Neuronal stem cell (in vitro differentiated cells): ENCODE data around the gene DHCR7.
A peak's percentile ranks its signal among the peaks of the same experiment; 100 is the strongest.

ENCODE experiments used
- DNase-seq: peaks from one replicate; pipeline ENCODE4 v3.0.0-alpha.2; 2013; ENCODE audit warnings: low spot score
- H2AFZ ChIP-seq: one replicate; pipeline ENCODE4 v1.6.1; 2013; ENCODE audit warnings: mild to moderate bottlenecking, low read length, inconsistent platforms
- H2AK5ac ChIP-seq: 2 replicates; pipeline ENCODE4 v1.6.1; 2013; ENCODE audit warnings: low read depth, mild to moderate bottlenecking, inconsistent platforms, low read length, moderate library complexity, mixed read lengths
- H2BK120ac ChIP-seq: 2 replicates; pipeline ENCODE4 v1.6.1; 2013; ENCODE audit warnings: low read depth, mild to moderate bottlenecking, inconsistent platforms, low read length, moderate library complexity, mixed read lengths
- H2BK12ac ChIP-seq: one replicate; pipeline ENCODE4 v1.6.1; 2013; ENCODE audit warnings: low read length, inconsistent platforms
- H2BK15ac ChIP-seq: 2 replicates; pipeline ENCODE4 v1.6.1; 2013; ENCODE audit warnings: mild to moderate bottlenecking, low read length, inconsistent platforms, mixed read lengths
- H2BK5ac ChIP-seq: one replicate; pipeline ENCODE4 v1.6.1; 2013; ENCODE audit warnings: inconsistent platforms, mild to moderate bottlenecking, low read length, moderate library complexity
- H3K14ac ChIP-seq: one replicate; pipeline ENCODE4 v1.6.1; 2013; ENCODE audit warnings: low read length, inconsistent platforms
- H3K18ac ChIP-seq: 2 replicates; pipeline ENCODE4 v1.6.1; 2013; ENCODE audit warnings: low read length, inconsistent platforms
- H3K23ac ChIP-seq: 2 replicates; pipeline ENCODE4 v1.6.1; 2013; ENCODE audit warnings: low read depth, mild to moderate bottlenecking, mixed read lengths, low read length, inconsistent platforms; ENCODE audit not compliant: poor library complexity
- H3K27ac ChIP-seq: replicated peaks from 3 replicates; pipeline ENCODE4 v1.5.1; 2013; ENCODE audit warnings: low read length, inconsistent platforms
- H3K27me3 ChIP-seq, 3 experiments: 2 replicates each; pipeline ENCODE4 v1.6.1; 2013; ENCODE audit warnings: low read length in 3 of 3, mild to moderate bottlenecking in 2 of 3, inconsistent platforms in 1 of 3, low read depth in 1 of 3, mixed read lengths in 1 of 3, moderate library complexity in 1 of 3; ENCODE audit not compliant: control insufficient read depth in 3 of 3, insufficient read depth in 3 of 3
- H3K36me3 ChIP-seq, 2 donors: replicated peaks in 1 of 2; 2 replicates each; pipeline ENCODE4 v1.6.1; 2013; ENCODE audit warnings: low read length in 2 of 2; ENCODE audit not compliant: control insufficient read depth in 2 of 2, insufficient read depth in 2 of 2
- H3K4ac ChIP-seq: 2 replicates; pipeline ENCODE4 v1.6.1; 2013; ENCODE audit warnings: inconsistent platforms, mild to moderate bottlenecking, low read length, moderate library complexity
- H3K4me1 ChIP-seq, 2 donors: 1 replicate in 1 of 2; 2 replicates in 1 of 2; pipeline ENCODE4 v1.6.1; 2013; ENCODE audit warnings: low read length in 2 of 2, low read depth in 1 of 2; ENCODE audit not compliant: control insufficient read depth in 2 of 2, insufficient read depth in 1 of 2
- H3K4me2 ChIP-seq: one replicate; pipeline ENCODE4 v1.6.1; 2013; ENCODE audit warnings: mild to moderate bottlenecking, low read length, inconsistent platforms; ENCODE audit not compliant: insufficient read depth, poor library complexity, severe bottlenecking
- H3K4me3 ChIP-seq, 2 donors: 2 replicates each; pipeline ENCODE4 v1.5.1; 2013; ENCODE audit warnings: low read length in 2 of 2, mild to moderate bottlenecking in 2 of 2, inconsistent platforms in 1 of 2, moderate library complexity in 1 of 2
- H3K79me1 ChIP-seq: one replicate; pipeline ENCODE4 v1.6.1; 2013; ENCODE audit warnings: low read depth, mild to moderate bottlenecking, inconsistent platforms, low read length, moderate library complexity
- H3K9ac ChIP-seq: one replicate; pipeline ENCODE4 v1.6.1; 2013; ENCODE audit warnings: mild to moderate bottlenecking, low read depth, low read length, inconsistent platforms; ENCODE audit not compliant: poor library complexity
- H3K9me3 ChIP-seq, 2 donors: replicated peaks in 1 of 2; 2 replicates each; pipeline versions ENCODE3 to v1.6.1; 2013; ENCODE audit warnings: low read length in 2 of 2, mild to moderate bottlenecking in 2 of 2, inconsistent platforms in 1 of 2, low read depth in 1 of 2, mixed read lengths in 1 of 2, moderate library complexity in 1 of 2; ENCODE audit not compliant: control insufficient read depth in 2 of 2, insufficient read depth in 1 of 2
- H4K8ac ChIP-seq: one replicate; pipeline ENCODE4 v1.6.1; 2013; ENCODE audit warnings: low read depth, mild to moderate bottlenecking, inconsistent platforms, low read length, moderate library complexity
- H4K91ac ChIP-seq: one replicate; pipeline ENCODE4 v1.6.1; 2013; ENCODE audit warnings: low read length, low read depth, mild to moderate bottlenecking, inconsistent platforms; ENCODE audit not compliant: poor library complexity
- WGBS, 2 donors: extraction: QIAGEN DNeasy Blood & Tissue Kit; methylation state at CpG; one replicate each; pipeline ENCODE4 v1.1.7; 2013; ENCODE audit warnings: missing lambda C conversion rate in 2 of 2, mixed read lengths in 1 of 2; ENCODE audit not compliant: insufficient read length in 2 of 2, insufficient replicate concordance in 1 of 2; ENCODE audit errors: extremely low coverage in 2 of 2; 5-methylcytosine and 5-hydroxymethylcytosine counted together

DHCR7 gene

DNA sequence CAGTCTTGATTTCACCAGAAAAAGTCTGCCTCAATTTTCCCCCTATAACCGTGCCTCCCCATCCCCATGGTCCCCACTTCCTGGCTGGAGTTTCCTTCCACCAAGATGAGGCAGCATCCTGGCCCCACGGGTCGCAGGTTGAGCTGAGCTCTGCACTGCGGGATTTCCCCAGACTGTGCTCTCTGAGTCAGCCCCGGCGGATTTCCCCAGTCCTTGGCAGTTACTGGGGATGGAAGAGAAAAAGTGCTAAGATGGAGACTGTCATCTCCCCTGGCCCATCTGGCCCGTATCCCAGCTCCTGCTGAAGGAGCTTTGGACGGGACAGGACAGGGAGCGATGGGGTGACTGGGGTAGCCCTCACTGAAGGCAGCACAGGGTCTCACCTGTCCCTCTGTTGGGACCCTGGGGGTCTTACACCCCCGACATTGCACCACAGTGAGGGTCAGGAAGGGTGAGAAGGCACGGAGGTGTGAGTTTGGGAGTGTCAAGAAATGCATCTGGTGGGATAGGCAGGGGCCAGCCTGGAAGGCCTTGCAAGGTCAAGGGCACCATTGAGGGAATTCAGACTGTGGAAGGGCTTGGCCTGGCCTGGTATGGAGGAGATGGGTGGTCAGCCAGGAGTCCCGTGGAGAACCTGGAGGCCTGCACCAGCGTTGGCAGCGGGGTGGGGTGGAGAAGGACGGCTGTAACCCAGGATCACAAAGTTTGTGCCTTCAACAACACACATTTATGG lies 41.3 kb upstream of the DHCR7 start:
- Histone ChIP-seq H3K4me2 (no peak overlapping the region), H2AFZ (no peak overlapping the region), H3K4ac (no peak overlapping the region), H3K79me1 (peaks cover 4% of the 10 kb centered on the region), H3K9ac (no peak overlapping the region), H3K23ac (no peak overlapping the region), H2BK120ac (no peak overlapping the region), H3K36me3 (peaks cover 20 to 57% of the 10 kb centered on the region in 2 donors), H3K27ac (no peak overlapping the region), H2BK5ac (no peak overlapping the region), H2BK15ac (no peak overlapping the region), H3K4me3 (no peak overlapping the region), H3K14ac (no peak overlapping the region), H3K18ac (no peak overlapping the region), H2AK5ac (peak overlapping the region; percentile 14), H3K4me1 (peaks cover 4 to 10% of the 10 kb centered on the region in 2 donors), H4K8ac (no peak overlapping the region), H2BK12ac (no peak overlapping the region), H3K27me3 (no peaks in the 10 kb centered on the region), H3K9me3 (peaks cover 0 to 2% of the 10 kb centered on the region in 2 donors), H4K91ac (no peak overlapping the region)
- WGBS, 2 donors = no CpG with 5 or more reads among the region's 15 CpGs
- DNase-seq = no peak

DNA sequence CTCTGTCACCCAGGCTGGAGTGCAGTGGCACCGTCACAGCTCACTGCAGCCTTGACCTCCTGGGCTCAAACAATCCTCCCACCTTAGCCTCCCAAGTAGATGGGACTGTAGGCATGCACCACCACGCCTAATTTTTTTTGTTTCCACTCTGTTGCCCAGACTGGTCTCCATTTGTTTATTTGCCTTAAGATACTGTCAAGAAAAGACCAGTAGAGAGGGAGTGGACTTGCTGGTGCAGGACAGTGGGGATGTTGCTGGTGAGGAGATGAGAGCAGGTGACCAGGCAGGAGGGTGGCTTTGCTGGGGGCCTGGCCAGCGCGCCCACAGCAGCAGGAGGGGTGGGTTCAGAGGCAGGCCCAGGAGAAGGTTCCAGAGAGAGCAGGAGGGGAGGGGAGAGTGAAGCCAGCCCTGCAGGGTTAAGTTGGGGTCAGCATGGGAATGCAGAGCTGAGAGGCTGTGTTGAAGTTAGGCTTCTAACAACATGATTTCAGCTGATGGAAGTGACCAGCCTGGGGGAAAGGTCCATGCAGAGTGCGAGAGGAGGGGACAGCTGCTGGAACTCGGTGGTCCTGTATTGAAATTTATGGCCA lies 40.6 kb upstream of the DHCR7 start:
- Histone ChIP-seq H3K4me2 (no peak overlapping the region), H2BK120ac (no peak overlapping the region), H3K9me3 (peaks cover 0 to 4% of the 10 kb centered on the region in 2 donors), H3K36me3 (peaks cover 27 to 58% of the 10 kb centered on the region in 2 donors), H2BK12ac (no peak overlapping the region), H4K8ac (no peak overlapping the region), H3K9ac (no peak overlapping the region), H3K14ac (no peak overlapping the region), H3K27me3 (no peaks in the 10 kb centered on the region), H3K18ac (peak overlapping the region; percentile 19), H4K91ac (no peak overlapping the region), H3K4me3 (no peak overlapping the region), H3K4me1 (peaks cover 4 to 10% of the 10 kb centered on the region in 2 donors), H3K27ac (no peak overlapping the region), H2AFZ (no peak overlapping the region), H3K79me1 (peaks cover 4% of the 10 kb centered on the region), H2BK15ac (no peak overlapping the region), H3K23ac (no peak overlapping the region), H3K4ac (no peak overlapping the region), H2AK5ac (no peak overlapping the region), H2BK5ac (peak overlapping the region; percentile 79)
- no peak for DNase-seq
- no CpG with 5 or more reads among the region's 6 CpGs for WGBS, 2 donors

- no peak overlapping the region for H3K4me2 ChIP-seq
- no peak overlapping the region for H2BK5ac ChIP-seq
- no CpG with 5 or more reads among the region's 1 CpG for WGBS, 2 donors
- H3K9me3 ChIP-seq = peaks cover 0 to 7% of the 10 kb centered on the region in 2 donors
- no peak overlapping the region for H3K27ac ChIP-seq
- H3K14ac ChIP-seq = no peak overlapping the region
- no peak overlapping the region for H4K91ac ChIP-seq
- no peak overlapping the region for H3K18ac ChIP-seq
- no peak overlapping the region for H2BK120ac ChIP-seq
- H2AK5ac ChIP-seq = no peak overlapping the region
- no peaks in the 10 kb centered on the region for H3K79me1 ChIP-seq
- peak overlapping the region in 1 of 2 donors; percentile 40 for H3K4me3 ChIP-seq
- H2BK12ac ChIP-seq = no peak overlapping the region
- no peak overlapping the region for H3K23ac ChIP-seq
- peak overlapping the region; percentile 84 for H4K8ac ChIP-seq
- no peak overlapping the region for H3K4ac ChIP-seq
- no peak for DNase-seq
- H3K27me3 ChIP-seq = no peaks in the 10 kb centered on the region
- H2AFZ ChIP-seq = no peak overlapping the region
- no peak overlapping the region for H2BK15ac ChIP-seq
- peaks cover 28 to 61% of the 10 kb centered on the region in 2 donors for H3K36me3 ChIP-seq
- H3K9ac ChIP-seq = no peak overlapping the region
- H3K4me1 ChIP-seq = peaks cover 4 to 10% of the 10 kb centered on the region in 2 donors
These were observed 38.1 kb upstream of the DHCR7 start for GRCh38 chr11:71486320-71486719.

GRCh38 chr11:71485466-71485865 lies 37.3 kb upstream of the DHCR7 start:
- Histone ChIP-seq H3K36me3 (peaks cover 24 to 59% of the 10 kb centered on the region in 2 donors), H3K23ac (no peak overlapping the region), H3K27me3 (no peaks in the 10 kb centered on the region), H3K9ac (no peak overlapping the region), H3K14ac (no peak overlapping the region), H2AFZ (no peak overlapping the region), H3K4me3 (no peak overlapping the region), H3K9me3 (peaks cover 0 to 7% of the 10 kb centered on the region in 2 donors), H3K4ac (no peak overlapping the region), H3K18ac (no peak overlapping the region), H3K4me2 (no peak overlapping the region), H2BK120ac (no peak overlapping the region), H3K79me1 (no peaks in the 10 kb centered on the region), H2AK5ac (no peak overlapping the region), H2BK5ac (no peak overlapping the region), H2BK12ac (no peak overlapping the region), H3K4me1 (peaks cover 4 to 10% of the 10 kb centered on the region in 2 donors), H4K91ac (no peak overlapping the region), H2BK15ac (no peak overlapping the region), H4K8ac (no peak overlapping the region), H3K27ac (no peak overlapping the region)
- DNase-seq = no peak
- WGBS, 2 donors = no CpG with 5 or more reads among the region's 18 CpGs
